CD4-positive, alpha-beta T cell (primary cell): Measurements from ENCODE around the gene TFR2. TPM values are rescaled to one million over a fixed set of nuclear protein-coding genes. Genes with fewer than 3 reads are reported as not detected.

Source experiments
- ATAC-seq: fragments of 200-7000 bp; cut with Tn5 transposase; one replicate; pipeline ENCODE4 v1.10.0; 2022; ENCODE audit warnings: mild to moderate bottlenecking; ENCODE audit not compliant: poor library complexity
- CTCF ChIA-PET: fragments of 350-600 bp; sonication (Branson Sonifier 250); formaldehyde crosslinking; loops from one replicate; lab custom pipeline; 2021; ENCODE audit warnings: antibody characterized with exemption, inconsistent platforms; lab: Charles Lee
- POLR2A ChIA-PET: fragments of 350-600 bp; sonication (Branson Sonifier 250); formaldehyde crosslinking; loops from one replicate; lab custom pipeline; 2021; ENCODE audit warnings: antibody characterized with exemption, inconsistent platforms; lab: Charles Lee
- DNase-seq, 14 experiments: peaks; one replicate each; pipeline ENCODE4 v3.0.0-alpha.2; 2013 to 2020; ENCODE audit warnings: mixed read lengths in 2 of 14
- H3K27ac ChIP-seq, 2 donors: one replicate each; pipeline versions ENCODE4 v1.5.1 to v1.7.0; 2013; ENCODE audit warnings: low read length in 2 of 2, low read depth in 1 of 2, mild to moderate bottlenecking in 1 of 2
- H3K27me3 ChIP-seq, 2 experiments: 1 replicate in 1 of 2; 2 replicates in 1 of 2; pipeline versions ENCODE4 v1.6.1 to v1.7.0; 2013; ENCODE audit warnings: low read length in 2 of 2, control low read depth in 1 of 2, mild to moderate bottlenecking in 1 of 2, moderate library complexity in 1 of 2; ENCODE audit not compliant: insufficient read depth in 2 of 2, control insufficient read depth in 1 of 2
- H3K36me3 ChIP-seq: one replicate; pipeline ENCODE4 v1.6.1; 2013; ENCODE audit warnings: low read length, control low read depth; ENCODE audit not compliant: insufficient read depth
- H3K4me1 ChIP-seq: one replicate; pipeline ENCODE4 v1.6.1; 2013; ENCODE audit warnings: low read length, control low read depth; ENCODE audit not compliant: insufficient read depth
- H3K4me3 ChIP-seq: one replicate; pipeline ENCODE4 v1.5.1; 2013; ENCODE audit warnings: mild to moderate bottlenecking, low read length, moderate library complexity
- H3K9me3 ChIP-seq, 2 experiments: 1 replicate in 1 of 2; 2 replicates in 1 of 2; pipeline versions ENCODE4 v1.6.1 to v1.7.0; 2013; ENCODE audit warnings: low read length in 2 of 2, mild to moderate bottlenecking in 2 of 2, control low read depth in 1 of 2, moderate library complexity in 1 of 2; ENCODE audit not compliant: control insufficient read depth in 1 of 2, insufficient read depth in 1 of 2
- H3K27ac Mint-ChIP-seq: one replicate; pipeline ENCODE4 v1.8.0; 2020; ENCODE audit warnings: mixed read lengths
- H3K27me3 Mint-ChIP-seq: one replicate; pipeline ENCODE4 v1.8.0; 2021; ENCODE audit warnings: mixed read lengths
- H3K36me3 Mint-ChIP-seq: one replicate; pipeline ENCODE4 v1.8.0; 2021; ENCODE audit warnings: low read depth, mixed read lengths
- H3K4me1 Mint-ChIP-seq: one replicate; pipeline ENCODE4 v1.8.0; 2021; ENCODE audit warnings: low read depth, mixed read lengths
- H3K4me3 Mint-ChIP-seq: one replicate; pipeline ENCODE4 v1.8.0; 2020; ENCODE audit warnings: mild to moderate bottlenecking, mixed read lengths
- H3K9me3 Mint-ChIP-seq: one replicate; pipeline ENCODE4 v1.8.0; 2020; ENCODE audit warnings: mixed read lengths
- intact Hi-C, 2 experiments: fragments of 100-400 bp; cut with DNase I in 1 of 2; cut with micrococcal nuclease in 1 of 2; formaldehyde crosslinking; loops; one replicate each; pipeline versions ENCODE4 v1.15.1 to v1.9.0; 2023 to 2025; cut with DNase I, micrococcal nuclease
- total RNA-seq, 174 experiments: library from RNA in 2 of 174; stranded (reverse) in 2 of 174; gene quantifications; one replicate each; pipeline ENCODE4 v1.2.3 and lab custom pipeline; 2021 to 2026
- TF ChIP-seq, protein P1 (sequence below): fragments of 200-600 bp; IDR thresholded peaks from one replicate; pipeline ENCODE4 v1.8.0; 2022; ENCODE audit warnings: antibody characterized with exemption, mild to moderate bottlenecking

TFR2 gene
- total RNA-seq, 2 experiments from 2014 or later = 1.7 to 2.3 TPM

DNA sequence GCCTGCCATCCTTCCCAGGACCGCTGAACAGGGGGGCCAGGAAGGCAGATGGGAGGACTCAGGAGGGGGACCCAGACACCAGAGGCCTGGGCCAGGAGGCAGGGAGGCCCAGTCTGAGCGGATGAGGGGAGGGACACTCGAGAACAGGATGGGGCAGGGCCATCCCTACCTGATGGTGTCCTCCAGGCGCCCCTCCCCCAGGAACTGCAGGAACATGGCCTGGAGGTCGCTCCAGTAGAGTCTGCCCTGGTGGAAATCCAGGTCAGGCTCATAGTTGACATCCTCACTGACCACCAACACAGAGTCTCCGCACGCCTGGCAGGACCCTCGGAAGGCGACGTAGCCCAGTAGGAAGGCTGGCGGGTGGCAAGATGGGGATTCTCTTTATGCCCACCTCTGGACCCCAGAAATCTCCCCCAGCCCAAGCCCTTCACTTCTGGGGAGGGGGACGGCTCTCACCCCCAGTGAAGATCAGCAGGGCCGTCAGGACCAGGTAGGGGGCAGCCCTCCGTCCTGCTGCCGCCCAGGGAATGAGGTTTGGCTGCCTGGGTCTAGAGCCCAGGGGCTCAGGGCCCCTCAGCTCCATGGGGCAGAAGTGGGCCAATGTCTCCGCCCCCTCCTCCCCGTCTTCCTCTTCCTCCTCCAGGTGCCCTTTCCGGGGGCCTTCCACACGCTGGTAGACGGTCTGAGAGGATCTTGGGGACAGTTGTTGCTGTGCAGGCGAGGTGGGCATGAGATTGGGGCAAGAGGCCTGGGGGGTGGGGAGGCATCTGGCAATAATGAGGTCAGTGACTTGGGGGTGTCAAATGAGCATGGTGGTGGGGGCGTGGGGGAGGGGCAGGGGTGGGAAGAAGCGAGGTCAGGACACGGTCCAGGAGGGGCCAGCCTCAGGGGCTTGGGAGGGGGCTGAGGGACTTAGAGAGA lies 573 bp downstream of the TFR2 start:
- ChIA-PET CTCF (no interaction called here), POLR2A (no interaction called here)
- H3K27me3 ChIP-seq = no peaks in the 10 kb centered on the region
- intact Hi-C loops = no loop called here
- Mint-ChIP-seq H3K27ac (no peak overlapping the region), H3K4me1 (no peaks in the 10 kb centered on the region), H3K27me3 (peaks cover 4% of the 10 kb centered on the region), H3K4me3 (no peak overlapping the region), H3K36me3 (no peaks in the 10 kb centered on the region), H3K9me3 (no peaks in the 10 kb centered on the region)
- DNase-seq = no peak
- no peaks in the 10 kb centered on the region for H3K36me3 ChIP-seq
- H3K9me3 ChIP-seq = no peaks in the 10 kb centered on the region
- no peak overlapping the region for H3K27ac ChIP-seq
- no peak for ATAC-seq
- TF ChIP-seq, protein P1, sequence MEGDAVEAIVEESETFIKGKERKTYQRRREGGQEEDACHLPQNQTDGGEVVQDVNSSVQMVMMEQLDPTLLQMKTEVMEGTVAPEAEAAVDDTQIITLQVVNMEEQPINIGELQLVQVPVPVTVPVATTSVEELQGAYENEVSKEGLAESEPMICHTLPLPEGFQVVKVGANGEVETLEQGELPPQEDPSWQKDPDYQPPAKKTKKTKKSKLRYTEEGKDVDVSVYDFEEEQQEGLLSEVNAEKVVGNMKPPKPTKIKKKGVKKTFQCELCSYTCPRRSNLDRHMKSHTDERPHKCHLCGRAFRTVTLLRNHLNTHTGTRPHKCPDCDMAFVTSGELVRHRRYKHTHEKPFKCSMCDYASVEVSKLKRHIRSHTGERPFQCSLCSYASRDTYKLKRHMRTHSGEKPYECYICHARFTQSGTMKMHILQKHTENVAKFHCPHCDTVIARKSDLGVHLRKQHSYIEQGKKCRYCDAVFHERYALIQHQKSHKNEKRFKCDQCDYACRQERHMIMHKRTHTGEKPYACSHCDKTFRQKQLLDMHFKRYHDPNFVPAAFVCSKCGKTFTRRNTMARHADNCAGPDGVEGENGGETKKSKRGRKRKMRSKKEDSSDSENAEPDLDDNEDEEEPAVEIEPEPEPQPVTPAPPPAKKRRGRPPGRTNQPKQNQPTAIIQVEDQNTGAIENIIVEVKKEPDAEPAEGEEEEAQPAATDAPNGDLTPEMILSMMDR = no peak
- H3K4me1 ChIP-seq = peaks cover 3% of the 10 kb centered on the region
- no peak overlapping the region for H3K4me3 ChIP-seq

GRCh38 chr7:100639995-100640516 lies 1.3 kb downstream of the TFR2 start:
- ATAC-seq = no peak
- POLR2A ChIA-PET = no interaction called here

More at GRCh38 chr7:100639995-100640516, 1.3 kb downstream of the TFR2 start:
- intact Hi-C loops = no loop called here
- H3K27me3 ChIP-seq = no peaks in the 10 kb centered on the region
- no peaks in the 10 kb centered on the region for H3K36me3 ChIP-seq
- TF ChIP-seq, protein P1 = no peak
- Mint-ChIP-seq H3K36me3 (no peaks in the 10 kb centered on the region), H3K4me1 (no peaks in the 10 kb centered on the region), H3K9me3 (no peaks in the 10 kb centered on the region), H3K27me3 (peaks cover 1% of the 10 kb centered on the region), H3K27ac (no peak overlapping the region), H3K4me3 (no peak overlapping the region)
- H3K4me3 ChIP-seq = no peak overlapping the region
- H3K27ac ChIP-seq = no peak overlapping the region
- CTCF ChIA-PET = interaction anchor here (0.7 kb wide), 2 partner anchors 101 to 191 kb away, joined by 3 to 4 read pairs; partner anchors contain the start of gene AGFG2
- H3K4me1 ChIP-seq = peaks cover 3% of the 10 kb centered on the region
- H3K9me3 ChIP-seq = no peaks in the 10 kb centered on the region
- DNase-seq = no peak
